SJSA1 (cell line): Measurements from ENCODE around the gene SYTL1. TPM values are rescaled to one million over a fixed set of nuclear protein-coding genes. Genes with fewer than 3 reads are reported as not detected.

Experiments
- DNase-seq, 2 experiments: peaks; one replicate each; pipeline ENCODE4 v3.0.0-alpha.2; 2015 to 2020; ENCODE audit warnings: low spot score in 2 of 2, low read depth in 1 of 2
- H3K27ac ChIP-seq: fragments of 250-450 bp; sonication (Bioruptor Pico); 2 replicates; pipeline ENCODE4 v1.5.1; 2020; ENCODE audit warnings: mild to moderate bottlenecking, moderate library complexity
- H3K27me3 ChIP-seq: fragments of 250-450 bp; sonication (Bioruptor Pico); replicated peaks from 2 replicates; pipeline ENCODE4 v1.5.1; 2020; ENCODE audit warnings: mild to moderate bottlenecking, moderate library complexity
- H3K36me3 ChIP-seq: fragments of 250-450 bp; sonication (Bioruptor Pico); 2 replicates; pipeline ENCODE4 v1.5.1; 2020; ENCODE audit warnings: mild to moderate bottlenecking
- H3K4me1 ChIP-seq: fragments of 250-450 bp; sonication (Bioruptor Pico); replicated peaks from 2 replicates; pipeline ENCODE4 v1.6.1; 2021; ENCODE audit warnings: mild to moderate bottlenecking
- H3K4me3 ChIP-seq: fragments of 250-450 bp; sonication (Bioruptor Pico); 2 replicates; pipeline ENCODE4 v1.5.1; 2020; ENCODE audit warnings: mild to moderate bottlenecking
- H3K9me3 ChIP-seq: fragments of 250-450 bp; sonication (Bioruptor Pico); replicated peaks from 2 replicates; pipeline ENCODE4 v1.5.1; 2020; ENCODE audit warnings: mild to moderate bottlenecking
- total RNA-seq: library from RNA; depleted of rRNA; stranded (reverse); fragments of >200 nt; shearing (Covaris generic); gene quantifications from 2 replicates; pipeline ENCODE4 v1.2.3, GENCODE V29; 2014

SYTL1 gene
- total RNA-seq, 1 experiment from 2014 or later, result 1.1 TPM

DNA sequence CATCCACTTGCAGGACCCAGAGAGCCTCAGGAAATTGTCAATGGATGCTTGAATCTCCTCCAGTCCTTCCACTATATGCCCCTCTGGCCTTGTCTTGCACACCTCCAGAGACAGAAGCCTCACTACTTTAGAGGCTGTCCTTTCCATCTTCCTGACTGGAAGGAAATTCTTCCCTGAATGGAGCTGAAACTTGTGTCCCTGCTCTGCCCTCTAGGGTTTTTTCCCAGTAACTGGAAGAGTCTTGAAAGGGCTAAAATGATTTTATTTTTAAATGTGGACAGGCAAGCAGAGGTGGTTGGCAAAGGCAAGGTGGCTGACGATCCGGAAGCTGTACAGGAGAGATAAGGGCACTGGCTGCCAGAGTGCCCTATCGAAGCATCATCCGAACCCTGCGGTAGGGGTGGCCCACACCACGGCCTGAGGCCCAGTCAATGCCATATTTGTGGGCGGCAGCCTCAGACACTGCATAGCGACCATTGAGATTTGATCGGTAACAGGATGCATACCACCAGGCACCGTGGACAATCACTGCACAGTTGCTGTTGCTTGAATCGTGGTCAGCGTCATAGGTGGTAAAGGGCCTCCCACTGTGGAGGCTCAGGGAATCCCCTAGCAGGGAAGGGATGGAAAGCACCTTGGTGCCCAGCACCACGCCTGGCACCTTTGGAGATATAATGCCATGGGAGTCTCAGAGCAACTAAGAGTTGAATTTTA is 27.2 kb downstream of the SYTL1 start:
- Histone ChIP-seq H3K9me3 (no peaks in the 10 kb centered on the region), H3K27me3 (no peaks in the 10 kb centered on the region), H3K4me1 (peaks cover 17% of the 10 kb centered on the region), H3K4me3 (no peak overlapping the region), H3K27ac (no peak overlapping the region), H3K36me3 (peaks cover 8% of the 10 kb centered on the region)
- no peak for DNase-seq

DNA sequence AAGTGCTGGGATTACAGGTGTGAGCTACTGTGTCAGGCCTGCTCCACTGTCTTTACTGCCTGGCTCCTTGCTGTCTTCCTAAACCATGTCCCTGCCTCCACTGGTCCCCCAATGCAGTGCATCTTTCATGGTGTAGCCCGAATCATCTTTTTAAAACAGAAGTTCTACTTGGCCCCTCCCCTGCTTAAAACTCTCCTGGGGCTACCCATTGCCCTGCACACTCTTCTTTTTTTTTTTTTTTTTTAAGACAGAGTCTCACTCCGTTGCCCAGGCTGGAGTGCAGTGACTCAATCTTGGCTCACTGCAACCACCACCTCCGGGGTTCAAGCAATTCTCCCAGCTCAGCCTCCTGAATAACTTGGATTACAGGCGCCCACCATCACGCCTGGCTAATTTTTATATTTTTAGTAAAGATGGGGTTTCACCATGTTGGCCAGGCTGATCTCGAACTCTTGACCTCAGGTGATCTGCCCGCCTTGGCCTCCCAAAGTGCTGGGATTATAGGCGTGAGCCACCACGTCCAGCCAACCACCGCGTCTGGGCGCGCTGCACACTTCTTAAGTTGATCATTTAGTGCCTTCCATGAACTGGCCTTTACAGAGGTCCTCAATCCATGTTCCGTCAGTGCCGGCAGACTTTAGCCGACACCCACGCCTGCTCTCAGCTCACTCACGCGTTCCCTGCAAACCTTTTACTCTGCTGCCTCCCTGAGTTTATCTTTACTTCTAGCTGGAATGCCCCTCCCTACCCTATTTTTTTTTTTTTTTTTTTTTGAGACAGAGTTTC is 30.4 kb downstream of the SYTL1 start:
- no peak overlapping the region for H3K27ac ChIP-seq
- no peak overlapping the region for H3K4me3 ChIP-seq
- peaks cover 3% of the 10 kb centered on the region for H3K4me1 ChIP-seq
- H3K36me3 ChIP-seq, result no peaks in the 10 kb centered on the region
- no peaks in the 10 kb centered on the region for H3K9me3 ChIP-seq
- no peaks in the 10 kb centered on the region for H3K27me3 ChIP-seq
- no peak for DNase-seq

- no peaks in the 10 kb centered on the region for H3K4me1 ChIP-seq
- H3K4me3 ChIP-seq, result no peak overlapping the region
- no peaks in the 10 kb centered on the region for H3K36me3 ChIP-seq
- no peak for DNase-seq
- no peaks in the 10 kb centered on the region for H3K27me3 ChIP-seq
- no peak overlapping the region for H3K27ac ChIP-seq
- H3K9me3 ChIP-seq, result no peaks in the 10 kb centered on the region
Observed at GRCh38 chr1:27372808-27373690, 31.2 kb downstream of the SYTL1 start.

GRCh38 chr1:27374362-27375086 is 32.7 kb downstream of the SYTL1 start, which contains the start of gene FCN3:
Gene FCN3 (minus strand): TSS chr1:27374824. CDS start chr1:27374818, 6 bp downstream.
- Histone ChIP-seq H3K4me3 (no peak within 1 kb of the TSS), H3K27me3 (no peaks in the 10 kb centered on the region), H3K27ac (no peak within 1 kb of the TSS), H3K9me3 (no peaks in the 10 kb centered on the region), H3K4me1 (no peaks in the 10 kb centered on the region), H3K36me3 (no peaks in the 10 kb centered on the region)
- no peak for DNase-seq

GRCh38 chr1:27377760-27378495 is 36.1 kb downstream of the SYTL1 start:
- Histone ChIP-seq H3K27ac (no peak overlapping the region), H3K4me1 (no peaks in the 10 kb centered on the region), H3K4me3 (no peak overlapping the region), H3K27me3 (no peaks in the 10 kb centered on the region), H3K9me3 (no peaks in the 10 kb centered on the region), H3K36me3 (no peaks in the 10 kb centered on the region)
- DNase-seq, result no peak

DNA sequence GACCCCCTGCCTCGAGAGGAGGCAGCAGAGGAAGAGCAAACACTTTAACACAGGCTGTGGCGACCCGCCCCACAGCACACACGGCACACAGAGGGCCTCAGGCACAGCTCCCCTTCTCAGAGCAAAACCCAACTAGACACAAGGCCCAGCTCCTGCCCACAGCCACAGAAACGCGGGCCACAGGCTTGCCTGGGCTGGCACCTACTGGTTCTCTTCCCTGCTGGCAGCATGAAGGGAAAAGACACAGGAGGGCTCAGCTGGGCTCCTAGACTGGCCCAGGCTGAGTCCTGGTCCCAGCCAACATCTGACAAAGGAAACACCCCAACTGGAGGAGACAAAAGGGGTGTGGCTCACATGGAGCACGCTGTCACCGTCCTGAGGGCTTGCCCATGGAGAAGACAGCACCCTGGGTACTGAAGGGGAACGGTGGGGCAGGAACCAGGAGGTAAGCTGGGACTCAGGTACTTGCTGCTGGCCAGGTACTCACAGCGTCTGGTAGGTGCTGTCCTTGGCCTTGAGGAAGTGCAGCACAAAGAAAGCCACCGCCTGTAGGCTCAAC is 37.8 kb downstream of the SYTL1 start:
- Histone ChIP-seq H3K27me3 (no peaks in the 10 kb centered on the region), H3K4me3 (no peak overlapping the region), H3K9me3 (no peaks in the 10 kb centered on the region), H3K36me3 (no peaks in the 10 kb centered on the region), H3K27ac (no peak overlapping the region), H3K4me1 (no peaks in the 10 kb centered on the region)
- DNase-seq, result no peak

DNA sequence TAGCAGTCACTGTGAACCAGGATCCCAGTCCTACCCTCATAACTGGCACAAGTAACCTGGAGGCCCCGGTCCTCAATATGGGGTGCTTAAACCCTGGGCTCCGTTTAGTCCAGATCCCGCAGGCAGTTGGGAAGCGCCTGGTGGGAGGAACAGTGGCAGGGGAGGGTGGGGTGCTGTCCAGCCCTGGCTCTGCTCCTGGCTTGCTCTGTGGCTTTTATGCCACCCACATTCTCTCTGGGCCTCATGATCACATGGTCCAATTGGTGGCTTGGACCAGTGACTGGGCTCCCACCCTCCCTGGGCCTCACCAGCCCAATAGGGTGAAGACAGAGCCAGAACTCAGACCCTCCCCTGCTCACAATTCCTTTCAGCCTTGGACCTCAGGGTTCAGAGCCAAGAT is 38.4 kb downstream of the SYTL1 start:
- Histone ChIP-seq H3K4me3 (no peak overlapping the region), H3K27me3 (no peaks in the 10 kb centered on the region), H3K4me1 (no peaks in the 10 kb centered on the region), H3K27ac (no peak overlapping the region), H3K36me3 (no peaks in the 10 kb centered on the region), H3K9me3 (no peaks in the 10 kb centered on the region)
- no peak for DNase-seq

- H3K4me3 ChIP-seq, result no peak overlapping the region
- no peak overlapping the region for H3K27ac ChIP-seq
- no peaks in the 10 kb centered on the region for H3K4me1 ChIP-seq
- no peaks in the 10 kb centered on the region for H3K36me3 ChIP-seq
- H3K9me3 ChIP-seq, result no peaks in the 10 kb centered on the region
- no peak for DNase-seq
- no peaks in the 10 kb centered on the region for H3K27me3 ChIP-seq
Observed at GRCh38 chr1:27380766-27381733, 39.2 kb downstream of the SYTL1 start.

DNA sequence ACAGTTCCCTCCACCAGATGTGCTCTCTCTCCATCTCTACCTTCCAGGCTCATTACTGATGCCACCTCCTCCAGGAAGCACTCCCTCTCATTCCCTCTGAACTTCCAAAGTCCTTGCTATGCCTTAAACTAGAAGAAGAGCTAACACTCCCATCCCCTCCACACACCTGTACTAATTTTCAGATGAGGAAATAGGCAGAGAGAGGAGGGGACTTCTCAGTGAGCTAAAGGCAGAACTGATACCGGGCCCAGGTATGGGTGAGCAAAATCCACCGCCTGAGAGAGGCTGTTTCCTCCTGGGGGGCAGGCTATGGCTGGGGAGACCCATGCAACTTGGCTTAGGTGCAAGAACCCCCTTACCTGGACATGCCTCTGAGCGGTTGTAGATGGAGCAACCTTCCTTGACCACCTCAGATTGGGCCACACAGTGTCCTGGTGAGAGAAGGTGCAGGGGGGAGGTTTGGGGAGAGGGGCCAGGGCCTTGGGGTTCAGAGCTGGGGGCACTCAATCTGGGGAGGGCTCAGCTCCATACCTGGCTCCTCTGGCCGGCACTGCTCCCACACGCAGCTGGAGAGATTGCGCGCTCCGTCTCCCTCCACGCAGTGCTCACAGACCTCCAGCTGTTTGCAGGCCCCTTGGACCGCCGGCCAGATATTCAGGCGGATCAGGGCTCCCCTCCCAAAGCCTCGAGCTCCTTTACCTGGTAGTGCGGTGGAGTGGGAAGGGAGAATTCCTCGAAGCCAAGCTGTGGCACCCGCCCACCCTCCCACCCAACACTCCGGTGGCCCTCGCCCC is 40.3 kb downstream of the SYTL1 start:
- Histone ChIP-seq H3K27ac (no peak overlapping the region), H3K27me3 (no peaks in the 10 kb centered on the region), H3K4me3 (no peak overlapping the region), H3K36me3 (no peaks in the 10 kb centered on the region), H3K9me3 (no peaks in the 10 kb centered on the region), H3K4me1 (no peaks in the 10 kb centered on the region)
- DNase-seq, result no peak

DNA sequence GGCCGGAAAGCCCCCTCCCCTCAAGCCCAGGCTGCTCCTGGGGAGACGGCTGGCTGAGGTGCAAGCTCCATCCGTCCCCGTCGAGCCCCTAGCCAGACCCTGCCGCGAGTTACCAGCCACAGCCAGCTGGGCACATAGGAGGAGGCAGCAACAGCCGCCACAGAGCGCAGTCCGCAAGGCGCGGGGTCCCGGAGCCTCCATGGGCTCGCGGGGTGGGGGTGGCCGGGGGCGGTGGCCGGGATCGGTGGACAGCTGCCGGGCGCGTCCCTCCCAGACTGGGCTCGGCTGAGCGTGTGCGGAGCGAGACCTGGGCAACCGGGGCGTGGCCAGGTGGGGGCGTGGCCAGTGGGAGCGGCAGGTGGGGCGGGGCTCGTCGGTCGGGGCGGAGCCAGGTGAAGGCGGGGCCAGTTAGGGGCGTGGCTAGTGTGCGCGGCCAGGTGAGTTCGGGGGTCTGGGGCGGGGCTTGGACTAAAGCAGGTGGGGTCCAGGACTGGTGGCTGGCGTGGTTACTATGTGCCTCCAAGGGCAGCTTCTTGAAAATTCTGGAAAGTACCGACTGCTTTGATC is 41.3 kb downstream of the SYTL1 start, which contains the start of gene CD164L2:
Gene CD164L2, minus strand, starts transcription at position 295 of the 567 bp plus-strand sequence. Its CDS starts 94 bp downstream, at position 201.
- no peak for DNase-seq
- Histone ChIP-seq H3K9me3 (no peaks in the 10 kb centered on the region), H3K4me1 (no peaks in the 10 kb centered on the region), H3K27ac (no peak within 1 kb of the TSS), H3K4me3 (no peak within 1 kb of the TSS), H3K27me3 (no peaks in the 10 kb centered on the region), H3K36me3 (no peaks in the 10 kb centered on the region)

DNA sequence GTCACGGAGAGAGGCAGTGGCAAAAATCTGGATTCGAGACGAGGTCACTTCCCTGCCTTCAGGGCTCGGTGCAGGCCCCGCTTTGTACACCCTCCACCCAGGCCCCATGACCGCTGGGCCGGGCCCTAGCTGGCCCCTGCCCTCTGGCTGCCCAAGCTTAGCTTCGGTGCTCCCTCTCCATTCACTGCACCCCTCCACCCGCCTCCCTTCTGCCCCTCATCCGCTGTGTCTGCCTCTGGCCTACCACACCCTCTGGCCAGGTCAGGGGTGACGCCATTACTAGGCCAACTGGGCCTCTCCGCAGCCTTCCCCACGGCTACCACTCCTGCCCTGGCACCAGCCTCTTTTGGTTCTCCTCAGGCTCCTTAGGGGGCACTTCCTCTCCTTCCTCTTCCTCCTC is 41.8 kb downstream of the SYTL1 start:
- Histone ChIP-seq H3K27ac (no peak overlapping the region), H3K36me3 (no peaks in the 10 kb centered on the region), H3K27me3 (no peaks in the 10 kb centered on the region), H3K4me1 (no peaks in the 10 kb centered on the region), H3K9me3 (no peaks in the 10 kb centered on the region), H3K4me3 (no peak overlapping the region)
- no peak for DNase-seq
